ENCODE measurements around the gene TFAP2A. TPM values are rescaled to one million over a fixed set of nuclear protein-coding genes. Genes with fewer than 3 reads are reported as not detected.

Gene TFAP2A
- polyA plus RNA-seq, 3 donors = 23.5 to 27.9 (median 25.5) TPM

GRCh38 chr6:10402648-10403311, 12.1 kb downstream of the TFAP2A start:
- DNase-seq (ENCODE audit: low read depth in 3 of 3, low spot score in 2 of 3) = no peak

GRCh38 chr6:10401632-10402223, 13.1 kb downstream of the TFAP2A start:
- no peak for DNase-seq (ENCODE audit: low read depth in 3 of 3, low spot score in 2 of 3)

GRCh38 chr6:10401004-10401536, 13.8 kb downstream of the TFAP2A start:
- DNase-seq (ENCODE audit: low read depth in 3 of 3, low spot score in 2 of 3) = no peak

DNA sequence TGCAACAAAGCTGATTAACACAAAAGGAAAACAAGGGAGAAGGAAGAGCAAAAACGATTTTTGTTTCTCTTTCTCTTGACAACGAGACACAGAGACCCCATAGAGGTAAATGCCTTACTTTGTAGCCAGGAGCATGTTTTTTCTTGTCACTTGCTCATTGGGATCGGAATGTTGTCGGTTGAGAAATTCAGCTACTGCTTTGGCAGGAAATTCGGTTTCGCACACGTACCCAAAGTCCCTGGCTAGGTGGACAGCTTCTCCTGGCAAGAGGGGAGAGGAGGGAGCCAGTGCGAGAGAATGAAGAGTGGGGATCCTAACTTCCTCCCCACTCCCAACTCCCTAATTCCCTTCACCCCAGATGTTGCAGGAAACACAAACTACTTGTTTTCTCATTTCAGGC, 14.5 kb downstream of the TFAP2A start:
- DNase-seq (ENCODE audit: low read depth in 3 of 3, low spot score in 2 of 3) = no peak

DNA sequence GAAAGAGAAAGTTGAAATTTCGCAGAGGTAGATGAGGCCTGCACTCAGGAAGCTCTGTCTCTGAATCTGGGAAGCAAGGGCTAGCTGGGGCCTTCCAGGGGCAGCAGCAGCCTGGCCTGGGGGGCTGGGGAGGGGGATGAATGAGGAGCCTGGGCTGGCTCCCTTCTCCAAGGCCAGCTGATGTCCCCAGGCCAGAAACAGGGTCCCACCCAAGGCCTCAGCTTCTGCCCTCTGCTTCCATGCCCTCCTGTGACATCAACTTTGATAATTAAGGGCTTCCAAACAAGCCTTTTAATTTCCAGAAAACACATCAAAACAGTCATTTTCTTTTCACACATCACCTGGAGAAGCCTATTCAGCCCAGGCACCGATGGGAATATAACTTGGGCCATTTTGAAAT, 15.4 kb downstream of the TFAP2A start:
- DNase-seq (ENCODE audit: low read depth in 3 of 3, low spot score in 2 of 3) = no peak

GRCh38 chr6:10398446-10399218, 16.2 kb downstream of the TFAP2A start:
- no peak for DNase-seq (ENCODE audit: low read depth in 3 of 3, low spot score in 2 of 3)

DNA sequence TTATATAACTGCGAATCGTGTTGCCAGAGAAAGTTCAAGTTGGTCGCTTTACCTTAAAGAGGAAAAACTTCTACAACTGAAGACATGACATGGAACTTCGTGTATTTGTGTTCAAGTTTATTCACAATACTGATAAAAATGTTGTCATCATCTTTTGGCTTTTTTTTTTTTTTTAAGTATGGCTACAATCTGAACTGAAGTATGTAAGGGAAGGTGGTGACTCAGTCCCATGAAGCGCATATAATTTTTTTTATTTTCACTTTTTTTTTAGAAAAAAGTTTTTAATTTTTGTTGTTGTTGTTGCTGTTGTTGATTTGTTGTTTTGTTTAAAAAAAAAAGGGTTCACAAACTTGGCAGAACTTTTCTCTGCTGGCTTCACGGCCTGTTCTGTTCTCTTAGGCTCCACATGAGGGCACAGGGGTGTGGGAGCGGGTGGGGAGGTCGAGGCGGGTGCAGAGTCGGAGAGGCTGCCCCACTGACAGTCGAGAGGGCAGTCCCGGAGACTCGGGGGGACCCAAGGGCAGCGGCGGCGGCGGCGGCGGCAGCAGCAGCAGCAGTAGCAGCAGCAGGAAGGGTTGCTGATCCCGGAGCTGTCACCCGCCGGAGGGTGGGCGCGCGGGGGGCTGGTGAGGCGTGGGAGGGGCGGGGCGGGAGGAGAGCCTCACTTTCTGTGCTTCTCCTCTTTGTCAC, 17.0 kb downstream of the TFAP2A start:
- no peak for DNase-seq (ENCODE audit: low read depth in 3 of 3, low spot score in 2 of 3)

- no peak for DNase-seq (ENCODE audit: low read depth in 3 of 3, low spot score in 2 of 3)
Observed at GRCh38 chr6:10396785-10397184, 18.1 kb downstream of the TFAP2A start.

- no peak for DNase-seq (ENCODE audit: low read depth in 3 of 3, low spot score in 2 of 3)
Observed at GRCh38 chr6:10395704-10396546, 18.9 kb downstream of the TFAP2A start.

DNA sequence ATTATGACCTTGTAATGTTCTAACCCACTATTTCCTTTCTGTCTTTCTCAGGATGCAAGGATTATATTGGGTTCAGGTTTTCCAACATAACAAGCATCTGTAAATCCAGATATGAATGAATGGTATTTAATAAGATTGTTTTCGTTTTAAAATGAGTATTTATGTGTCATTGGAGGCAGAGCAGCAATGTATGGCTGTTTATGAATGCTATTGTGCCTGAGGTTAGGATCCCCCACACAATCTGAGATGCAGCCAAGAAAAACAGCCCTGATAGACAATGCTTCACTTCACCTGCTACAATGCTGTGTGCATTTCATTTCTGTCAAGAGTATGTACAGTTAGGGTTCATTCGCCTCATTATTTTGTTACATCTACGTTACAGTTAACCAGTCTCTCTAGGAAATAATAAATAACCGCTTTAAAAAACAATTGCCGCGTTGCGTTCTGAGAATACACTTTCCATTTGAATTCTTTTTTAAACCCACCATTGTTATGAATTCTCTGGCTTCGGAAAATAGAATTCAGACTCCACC, 19.6 kb downstream of the TFAP2A start:
- no peak for DNase-seq (ENCODE audit: low read depth in 3 of 3, low spot score in 2 of 3)

DNA sequence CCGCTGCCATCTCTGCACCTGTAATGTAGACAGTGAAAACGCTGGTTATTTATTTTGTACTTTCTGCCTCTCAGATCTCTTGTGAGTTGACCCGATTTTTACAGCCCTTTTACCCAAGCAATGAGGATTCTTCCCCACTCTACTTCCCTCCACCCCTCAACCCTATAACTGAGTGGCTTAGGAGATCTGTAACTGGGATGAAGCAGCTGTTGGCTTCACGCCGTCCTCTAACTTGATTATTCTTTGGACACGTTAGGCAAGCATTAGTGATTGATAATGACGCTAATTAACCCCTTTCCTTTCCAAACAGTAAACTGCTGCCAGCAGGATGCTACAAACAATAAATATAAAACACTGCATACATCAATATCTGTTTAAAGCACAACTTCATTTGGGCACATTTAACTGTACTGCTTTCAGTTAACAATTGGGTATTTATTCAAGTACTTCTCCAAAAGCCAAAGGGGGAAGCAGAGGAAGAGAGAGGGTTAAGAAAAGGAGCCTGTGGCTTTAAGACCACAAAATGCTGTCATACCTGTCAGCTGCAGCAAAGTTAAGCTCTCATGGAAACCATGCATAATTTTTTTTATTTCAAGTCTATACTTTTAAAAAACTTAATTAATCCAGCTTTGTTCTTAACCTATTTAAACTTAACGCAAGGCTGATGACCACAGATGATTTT, 21.2 kb downstream of the TFAP2A start:
- DNase-seq (ENCODE audit: low read depth in 3 of 3, low spot score in 2 of 3) = no peak

DNA sequence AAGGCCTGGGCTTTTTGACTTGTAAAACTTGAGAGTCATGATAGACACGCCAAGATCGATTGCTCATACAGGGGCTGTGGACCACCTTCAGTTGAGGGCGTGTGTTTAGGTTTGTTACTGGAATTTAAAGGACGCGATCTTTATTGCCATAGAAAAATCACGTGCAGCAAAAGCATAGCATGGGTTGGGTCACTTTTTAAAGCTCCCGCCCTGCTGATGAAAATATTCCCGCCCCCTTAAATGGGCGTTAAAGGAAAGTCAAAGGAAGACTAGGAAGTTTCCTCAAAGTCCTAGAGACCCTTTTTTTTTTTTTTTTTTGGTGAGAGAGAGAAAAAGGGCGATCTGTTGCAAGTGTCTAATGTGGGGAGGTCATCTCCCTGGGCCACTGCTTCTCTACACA, 23.1 kb downstream of the TFAP2A start:
- DNase-seq (ENCODE audit: low read depth in 3 of 3, low spot score in 2 of 3) = no peak

DNA sequence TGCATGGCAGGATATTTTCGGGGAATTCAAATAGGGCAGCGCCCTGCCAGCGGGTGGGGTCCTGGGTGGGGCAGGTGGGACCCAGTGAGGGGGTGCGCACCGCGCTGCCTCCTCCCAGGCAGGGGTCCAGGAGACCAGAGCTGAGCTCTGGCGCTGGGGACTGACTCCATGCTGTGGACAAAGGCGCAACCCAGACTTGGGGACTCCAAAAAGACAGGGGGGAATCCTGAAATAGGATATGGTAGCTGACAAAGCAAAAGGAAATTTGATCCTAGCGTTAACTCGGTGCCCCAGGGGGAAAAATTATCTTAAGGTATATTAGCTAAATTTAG, 23.6 kb downstream of the TFAP2A start:
- DNase-seq (ENCODE audit: low read depth in 3 of 3, low spot score in 2 of 3) = no peak

GRCh38 chr6:10390495-10391298, 24.2 kb downstream of the TFAP2A start:
- no peak for DNase-seq (ENCODE audit: low read depth in 3 of 3, low spot score in 2 of 3)

DNA sequence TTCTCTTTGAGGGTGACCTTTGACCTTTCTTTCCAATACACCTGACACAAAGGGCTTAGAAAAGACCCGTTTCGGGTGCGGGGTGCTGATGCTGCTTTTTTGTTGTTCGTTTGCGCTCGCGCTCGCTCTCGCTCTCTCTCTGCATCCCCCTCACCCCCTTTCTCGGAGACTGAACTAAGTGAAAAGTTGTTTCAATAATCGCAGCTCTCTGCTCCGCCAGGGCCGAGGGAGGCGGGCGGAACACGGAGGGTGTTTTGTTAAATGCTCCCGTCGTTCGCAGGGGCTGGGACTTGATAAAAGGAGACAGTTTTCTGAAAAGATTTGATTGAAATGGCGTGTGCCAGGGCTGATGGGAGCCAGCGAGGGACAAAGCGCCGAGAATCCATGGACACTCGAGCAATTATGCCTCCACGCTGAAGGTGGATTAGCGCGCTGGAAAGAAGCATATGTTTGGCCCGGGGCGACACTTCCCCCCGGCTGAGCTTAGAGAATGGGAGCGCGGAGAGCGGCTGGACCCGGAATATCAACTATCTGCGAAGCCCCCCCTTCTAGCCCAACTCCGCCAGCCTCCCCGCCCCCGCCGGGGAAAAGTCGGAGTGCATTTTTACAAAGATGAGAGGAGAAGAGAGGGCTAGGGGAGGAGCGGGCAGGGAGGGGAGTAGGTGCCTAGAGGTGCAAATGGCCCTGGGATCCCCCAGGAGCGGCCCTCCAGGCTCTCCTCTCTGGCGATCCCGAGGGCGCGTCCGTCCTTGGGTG, 25.0 kb downstream of the TFAP2A start:
- DNase-seq (ENCODE audit: low read depth in 3 of 3, low spot score in 2 of 3) = no peak

- DNase-seq (ENCODE audit: low read depth in 3 of 3, low spot score in 2 of 3) = no peak
Observed at GRCh38 chr6:10386756-10387654, 27.9 kb downstream of the TFAP2A start.

DNA sequence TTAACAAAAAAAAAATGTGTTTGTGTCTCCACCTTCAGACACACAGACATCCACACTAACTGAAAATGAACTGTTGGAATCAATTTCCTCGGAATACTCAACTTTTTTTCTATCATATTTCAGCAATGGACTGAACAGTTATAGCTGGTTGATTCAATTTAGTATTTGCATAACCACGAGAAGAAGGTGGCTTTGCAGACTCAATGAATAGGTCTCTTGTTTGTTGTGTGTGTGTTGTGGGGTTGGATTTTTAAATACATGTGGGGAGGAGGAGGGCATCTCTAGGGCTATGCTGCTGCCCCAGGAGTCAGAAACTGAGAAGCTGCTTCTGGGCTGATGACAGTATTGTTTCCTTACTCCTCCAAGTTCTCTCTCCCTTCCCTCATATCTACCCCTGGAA, 28.7 kb downstream of the TFAP2A start:
- no peak for DNase-seq (ENCODE audit: low read depth in 3 of 3, low spot score in 2 of 3)

Data from right renal cortex interstitium (tissue), 3 donors.